C4-2B (cell line): Measurements from ENCODE around the gene NOL12.

Experiments used
- ZFX ChIP-seq: fragments of 450-650 bp; IDR thresholded peaks from 2 replicates; pipeline ENCODE4 v1.6.1; 2017
- TF ChIP-seq, protein P1 (sequence below): fragments of 450-650 bp; conservative IDR thresholded peaks from 2 replicates; pipeline ENCODE4 v1.5.1; 2017; ENCODE audit warnings: mild to moderate bottlenecking

DNA sequence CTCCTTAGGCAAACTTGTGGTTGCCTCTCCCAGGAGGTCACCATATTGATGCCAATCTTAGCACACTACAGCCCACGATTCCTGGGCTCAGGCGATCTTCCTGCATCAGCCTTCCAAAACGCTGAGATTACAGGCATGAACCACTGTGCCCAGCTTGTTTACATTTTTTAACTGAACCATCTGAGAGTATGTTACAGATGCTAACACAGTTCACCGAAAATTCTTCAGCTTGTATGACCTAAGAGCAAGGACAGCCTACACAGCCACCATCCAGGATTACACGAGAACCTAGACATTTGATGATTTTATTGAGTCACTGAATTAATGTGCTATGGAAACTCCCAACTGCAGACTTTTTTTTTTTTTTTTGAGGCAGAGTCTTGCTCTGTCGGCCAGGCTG, 16.6 kb upstream of the NOL12 start:
- TF ChIP-seq, protein P1, sequence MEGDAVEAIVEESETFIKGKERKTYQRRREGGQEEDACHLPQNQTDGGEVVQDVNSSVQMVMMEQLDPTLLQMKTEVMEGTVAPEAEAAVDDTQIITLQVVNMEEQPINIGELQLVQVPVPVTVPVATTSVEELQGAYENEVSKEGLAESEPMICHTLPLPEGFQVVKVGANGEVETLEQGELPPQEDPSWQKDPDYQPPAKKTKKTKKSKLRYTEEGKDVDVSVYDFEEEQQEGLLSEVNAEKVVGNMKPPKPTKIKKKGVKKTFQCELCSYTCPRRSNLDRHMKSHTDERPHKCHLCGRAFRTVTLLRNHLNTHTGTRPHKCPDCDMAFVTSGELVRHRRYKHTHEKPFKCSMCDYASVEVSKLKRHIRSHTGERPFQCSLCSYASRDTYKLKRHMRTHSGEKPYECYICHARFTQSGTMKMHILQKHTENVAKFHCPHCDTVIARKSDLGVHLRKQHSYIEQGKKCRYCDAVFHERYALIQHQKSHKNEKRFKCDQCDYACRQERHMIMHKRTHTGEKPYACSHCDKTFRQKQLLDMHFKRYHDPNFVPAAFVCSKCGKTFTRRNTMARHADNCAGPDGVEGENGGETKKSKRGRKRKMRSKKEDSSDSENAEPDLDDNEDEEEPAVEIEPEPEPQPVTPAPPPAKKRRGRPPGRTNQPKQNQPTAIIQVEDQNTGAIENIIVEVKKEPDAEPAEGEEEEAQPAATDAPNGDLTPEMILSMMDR = no peak
- TF ChIP-seq ZFX = no peak
